ENCODE results near the gene HOXC10. TPM values are rescaled to one million over a fixed set of nuclear protein-coding genes. Genes with fewer than 3 reads are reported as not detected.
A peak's percentile ranks its signal among the peaks of the same experiment; 100 is the strongest.

The HOXC10 gene
- total RNA-seq, 1 donor from 2014 or later: not detected

GRCh38 chr12:54018468-54018984, 33.6 kb downstream of the HOXC10 start:
- H3K36me3 Mint-ChIP-seq (ENCODE audit: low read depth, unreplicated experiment): peaks cover 2% of the 10 kb centered on the region
- Histone ChIP-seq H3K79me2 (ENCODE audit: insufficient read depth, low read length) (no peaks in the 10 kb centered on the region), H3K9me3 (ENCODE audit: insufficient read depth, low read depth, low read length) (no peaks in the 10 kb centered on the region), H3K27me3 (ENCODE audit: insufficient read depth, low read length) (peaks cover 84% of the 10 kb centered on the region), H3K4me3 (ENCODE audit: insufficient read depth, low read depth, low read length) (no peak overlapping the region), H3K36me3 (ENCODE audit: insufficient read depth, low read length) (no peaks in the 10 kb centered on the region), H3K4me1 (ENCODE audit: insufficient read depth, low read length) (no peaks in the 10 kb centered on the region), H4K20me1 (ENCODE audit: insufficient read depth, low read length) (no peaks in the 10 kb centered on the region), H2AFZ (ENCODE audit: low read depth, low read length) (no peak overlapping the region), H3K4me2 (ENCODE audit: low read length) (peak overlapping the region; percentile 72), H3K27ac (ENCODE audit: low read depth, low read length) (no peak overlapping the region), H3K9ac (ENCODE audit: low read length) (no peak overlapping the region)
- no peak for FAIRE-seq
- no peaks in the 10 kb centered on the region for H3K4me1 Mint-ChIP-seq (ENCODE audit: low read depth, unreplicated experiment)
- H3K4me3 Mint-ChIP-seq (ENCODE audit: unreplicated experiment): no peak overlapping the region
- peaks cover 85% of the 10 kb centered on the region for H3K27me3 Mint-ChIP-seq (ENCODE audit: low read depth, unreplicated experiment)
- TF ChIP-seq EZH2 (IDR thresholded peaks at IDR 0.05; ENCODE audit: insufficient read depth, low read length) (no peak), CTCF (IDR thresholded peaks at IDR 0.05; ENCODE audit: insufficient read depth, low read depth, low read length) (no peak)
- DNase-seq (ENCODE audit: low read depth): no peak
- no peak overlapping the region for H3K27ac Mint-ChIP-seq (ENCODE audit: unreplicated experiment)
- H3K9me3 Mint-ChIP-seq (ENCODE audit: unreplicated experiment): peaks cover 12% of the 10 kb centered on the region

GRCh38 chr12:54019091-54019811, 34.3 kb downstream of the HOXC10 start:
- no peak overlapping the region for H2AFZ ChIP-seq (ENCODE audit: low read depth, low read length)
- no peaks in the 10 kb centered on the region for H3K4me1 ChIP-seq (ENCODE audit: insufficient read depth, low read length)

More at GRCh38 chr12:54019091-54019811, 34.3 kb downstream of the HOXC10 start:
- Mint-ChIP-seq H3K36me3 (ENCODE audit: low read depth, unreplicated experiment) (peaks cover 2% of the 10 kb centered on the region), H3K27me3 (ENCODE audit: low read depth, unreplicated experiment) (peaks cover 85% of the 10 kb centered on the region), H3K4me3 (ENCODE audit: unreplicated experiment) (no peak overlapping the region), H3K27ac (ENCODE audit: unreplicated experiment) (no peak overlapping the region), H3K9me3 (ENCODE audit: unreplicated experiment) (peaks cover 12% of the 10 kb centered on the region), H3K4me1 (ENCODE audit: low read depth, unreplicated experiment) (no peaks in the 10 kb centered on the region)
- Histone ChIP-seq H3K9me3 (ENCODE audit: insufficient read depth, low read depth, low read length) (no peaks in the 10 kb centered on the region), H3K36me3 (ENCODE audit: insufficient read depth, low read length) (no peaks in the 10 kb centered on the region), H3K4me2 (ENCODE audit: low read length) (no peak overlapping the region), H3K27ac (ENCODE audit: low read depth, low read length) (no peak overlapping the region), H3K79me2 (ENCODE audit: insufficient read depth, low read length) (no peaks in the 10 kb centered on the region), H3K4me3 (ENCODE audit: insufficient read depth, low read depth, low read length) (no peak overlapping the region), H3K27me3 (ENCODE audit: insufficient read depth, low read length) (peaks cover 84% of the 10 kb centered on the region), H4K20me1 (ENCODE audit: insufficient read depth, low read length) (no peaks in the 10 kb centered on the region), H3K9ac (ENCODE audit: low read length) (no peak overlapping the region)
- peak; percentile 61 for TF ChIP-seq EZH2 (IDR thresholded peaks at IDR 0.05; ENCODE audit: insufficient read depth, low read length)
- TF ChIP-seq CTCF (IDR thresholded peaks at IDR 0.05; ENCODE audit: insufficient read depth, low read depth, low read length): no peak
- DNase-seq (ENCODE audit: low read depth) (no peak), FAIRE-seq (no peak)

Measured in astrocyte (in vitro differentiated cells and primary cell).